Skeletal muscle satellite cell (primary cell): ENCODE measurements around the gene GRWD1.

ENCODE experiments used
- H3K27me3 ChIP-seq: 2 replicates; pipeline ENCODE4 v1.7.0; 2013; ENCODE audit warnings: low read length; ENCODE audit not compliant: control insufficient read depth, insufficient read depth
- H3K36me3 ChIP-seq: 2 replicates; pipeline ENCODE4 v1.7.0; 2013; ENCODE audit warnings: mild to moderate bottlenecking, control low read depth, low read length; ENCODE audit not compliant: insufficient read depth
- H3K4me1 ChIP-seq: 2 replicates; pipeline ENCODE4 v1.7.0; 2013; ENCODE audit warnings: low read length; ENCODE audit not compliant: control insufficient read depth, insufficient read depth
- H3K4me2 ChIP-seq: 2 replicates; pipeline ENCODE4 v1.7.0; 2013; ENCODE audit warnings: mild to moderate bottlenecking, low read length
- H3K4me3 ChIP-seq: 2 replicates; pipeline ENCODE4 v1.7.0; 2013; ENCODE audit warnings: low read length
- H3K9ac ChIP-seq: 2 replicates; pipeline ENCODE4 v1.7.0; 2013; ENCODE audit warnings: mild to moderate bottlenecking, low read depth, low read length, moderate library complexity
- H3K9me3 ChIP-seq: replicated peaks from 2 replicates; pipeline ENCODE4 v1.7.0; 2013; ENCODE audit warnings: mild to moderate bottlenecking, control low read depth, low read length

GRWD1 gene

DNA sequence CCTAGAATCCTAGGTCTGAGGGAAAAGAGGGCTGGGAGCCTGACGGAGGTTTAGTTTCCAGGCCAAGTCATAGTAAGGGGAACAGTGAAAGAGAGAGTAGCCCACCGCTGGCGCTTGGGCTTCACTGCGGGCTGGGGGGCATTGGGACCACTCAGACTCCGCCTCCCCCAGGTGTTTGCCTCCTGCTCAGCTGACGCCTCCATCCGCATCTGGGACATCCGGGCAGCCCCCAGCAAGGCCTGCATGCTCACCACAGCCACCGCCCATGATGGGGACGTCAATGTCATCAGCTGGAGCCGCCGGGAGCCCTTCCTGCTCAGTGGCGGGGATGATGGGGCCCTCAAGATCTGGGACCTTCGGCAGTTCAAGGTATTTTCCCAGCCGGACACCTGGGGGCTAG, 5.1 kb downstream of the GRWD1 start:
- Histone ChIP-seq H3K4me2 (no peak overlapping the region), H3K9ac (no peak overlapping the region), H3K9me3 (no peaks in the 10 kb centered on the region), H3K36me3 (peaks cover 66% of the 10 kb centered on the region), H3K4me3 (no peak overlapping the region), H3K27me3 (no peaks in the 10 kb centered on the region), H3K4me1 (peaks cover 4% of the 10 kb centered on the region)

DNA sequence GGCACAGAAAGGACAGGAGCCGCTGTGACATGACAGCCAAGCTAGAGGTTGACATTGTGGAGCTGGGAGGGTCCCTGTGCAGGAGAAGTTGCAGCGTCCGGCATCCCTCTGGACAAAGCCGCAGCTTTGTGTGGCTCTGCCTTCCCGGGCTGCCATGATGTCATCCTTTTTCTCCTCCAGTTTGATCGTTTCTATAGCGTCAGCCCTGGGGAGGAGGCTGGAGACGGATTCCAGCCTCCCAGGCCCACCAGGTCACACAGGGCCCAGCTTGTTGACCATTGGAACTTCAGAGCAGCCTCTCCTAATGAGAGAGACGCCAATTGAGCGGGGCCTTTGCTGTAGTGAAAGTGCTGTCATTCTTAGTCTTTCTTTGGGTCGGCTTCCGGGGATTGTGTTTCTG, 5.8 kb downstream of the GRWD1 start:
- Histone ChIP-seq H3K9me3 (no peaks in the 10 kb centered on the region), H3K4me1 (peaks cover under 1% of the 10 kb centered on the region), H3K36me3 (peaks cover 73% of the 10 kb centered on the region), H3K27me3 (no peaks in the 10 kb centered on the region), H3K4me3 (no peak overlapping the region), H3K4me2 (no peak overlapping the region), H3K9ac (no peak overlapping the region)

DNA sequence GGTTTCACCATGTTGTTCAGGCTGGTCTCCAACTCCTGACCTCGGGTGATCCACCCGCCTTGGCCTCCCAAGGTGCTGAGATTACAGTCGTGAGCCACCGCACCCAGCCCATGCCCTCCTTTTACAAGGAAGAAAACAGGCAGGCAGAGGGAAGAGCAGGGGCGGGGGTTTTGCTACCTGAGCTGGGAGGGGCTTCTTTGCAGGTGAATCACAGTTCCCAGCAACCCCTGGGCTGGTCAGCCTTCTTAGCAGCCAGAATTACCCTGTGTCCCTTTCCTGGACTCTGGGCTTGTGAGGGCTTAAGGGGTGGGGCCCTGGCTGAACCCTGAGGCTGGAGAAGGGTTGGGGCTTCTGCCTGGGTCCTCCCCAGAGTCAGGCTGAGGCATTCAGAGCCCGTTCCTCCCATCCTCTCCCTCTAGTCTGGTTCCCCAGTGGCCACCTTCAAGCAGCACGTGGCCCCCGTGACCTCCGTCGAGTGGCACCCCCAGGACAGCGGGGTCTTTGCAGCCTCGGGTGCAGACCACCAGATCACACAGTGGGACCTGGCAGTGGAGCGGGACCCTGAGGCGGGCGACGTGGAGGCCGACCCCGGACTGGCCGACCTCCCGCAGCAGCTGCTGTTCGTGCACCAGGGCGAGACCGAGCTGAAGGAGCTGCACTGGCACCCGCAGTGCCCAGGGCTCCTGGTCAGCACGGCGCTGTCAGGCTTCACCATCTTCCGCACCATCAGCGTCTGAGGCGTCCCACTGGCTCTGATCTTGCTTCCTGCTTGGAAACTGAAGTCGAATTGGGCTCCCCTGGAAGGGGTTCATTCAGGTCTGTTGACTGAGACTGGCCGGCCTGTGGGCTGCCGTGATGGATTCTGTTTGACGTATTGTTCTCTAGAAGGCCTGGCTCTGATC, 6.8 kb downstream of the GRWD1 start:
- Histone ChIP-seq H3K4me3 (no peak overlapping the region), H3K4me1 (no peaks in the 10 kb centered on the region), H3K9ac (no peak overlapping the region), H3K27me3 (no peaks in the 10 kb centered on the region), H3K36me3 (peaks cover 72% of the 10 kb centered on the region), H3K4me2 (no peak overlapping the region), H3K9me3 (no peaks in the 10 kb centered on the region)

DNA sequence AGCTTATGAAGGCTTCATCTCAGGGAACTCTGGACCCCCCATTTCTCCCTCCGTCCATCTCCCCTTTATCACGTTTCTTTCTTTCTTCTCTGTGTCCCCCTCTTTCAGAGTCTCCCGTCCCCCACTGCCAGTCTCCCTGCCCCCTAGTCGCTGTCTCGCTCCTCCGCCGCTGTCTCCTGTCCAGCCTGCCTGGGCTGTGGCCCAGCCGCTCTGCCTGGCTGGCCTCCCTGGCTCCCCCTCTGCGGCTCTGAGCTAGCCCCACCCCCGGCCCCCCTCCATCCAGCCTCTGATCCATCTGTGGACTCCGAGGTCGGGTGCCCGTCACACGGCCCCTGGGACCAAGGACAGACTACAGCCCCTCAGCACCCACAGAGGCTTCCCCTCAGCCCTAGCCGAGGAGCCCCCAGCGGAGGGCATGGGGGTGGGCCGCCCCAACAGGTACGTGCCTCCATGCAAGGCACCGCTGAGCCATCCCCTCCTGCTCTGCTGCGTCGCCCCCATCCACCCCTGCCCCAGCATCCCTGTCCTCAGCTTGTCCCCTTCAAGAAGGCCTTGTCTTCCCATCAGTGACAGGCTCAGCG, 8.5 kb downstream of the GRWD1 start:
- Histone ChIP-seq H3K4me1 (no peaks in the 10 kb centered on the region), H3K9ac (no peak overlapping the region), H3K4me3 (no peak overlapping the region), H3K9me3 (no peaks in the 10 kb centered on the region), H3K27me3 (no peaks in the 10 kb centered on the region), H3K4me2 (no peak overlapping the region), H3K36me3 (peaks cover 63% of the 10 kb centered on the region)

DNA sequence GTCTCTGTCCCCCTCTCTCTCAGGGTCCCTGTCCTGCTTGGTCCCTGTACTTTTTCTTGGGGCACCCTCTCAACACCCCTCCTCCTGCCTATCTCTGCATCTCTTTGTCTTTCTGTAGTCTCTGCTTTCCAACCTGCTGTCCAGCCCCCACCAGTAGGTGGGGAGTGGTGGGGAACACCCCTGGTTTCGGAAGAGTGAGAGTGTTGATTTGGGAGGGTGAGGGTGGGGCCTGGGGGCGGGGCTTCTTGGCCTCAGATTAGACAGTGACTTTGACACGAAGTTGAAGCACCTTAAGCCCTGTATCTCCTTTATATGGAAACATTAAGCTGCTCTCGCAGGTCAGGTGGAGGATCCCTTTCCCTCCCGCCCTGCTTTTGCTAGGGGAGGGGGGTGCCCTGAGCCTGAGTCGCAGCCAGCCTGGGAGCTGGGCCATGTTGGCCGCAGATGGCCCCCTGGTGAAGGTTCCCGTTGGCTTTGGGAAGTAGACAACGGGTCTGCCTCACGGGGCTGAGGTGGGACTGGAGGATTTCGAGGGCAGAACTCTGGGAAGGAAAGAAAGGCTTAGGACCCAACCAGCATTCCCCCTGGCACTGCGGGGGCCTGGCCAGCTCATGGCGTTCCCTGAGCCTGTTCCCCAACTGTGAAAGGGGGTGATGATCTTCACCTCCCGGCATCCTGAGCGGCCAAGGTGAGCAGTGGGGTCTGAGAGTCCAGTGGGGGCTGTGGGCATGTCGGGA, 9.6 kb downstream of the GRWD1 start, which contains the start of gene KCNJ14:
Gene KCNJ14 (plus strand): TSS at position 404 of the 737 bp plus-strand sequence. CDS start 6,151 bp downstream, outside the sequence.
- Histone ChIP-seq H3K4me3 (no peak within 1 kb of the TSS), H3K9me3 (no peaks in the 10 kb centered on the region), H3K9ac (no peak within 1 kb of the TSS), H3K4me1 (no peaks in the 10 kb centered on the region), H3K27me3 (no peaks in the 10 kb centered on the region), H3K36me3 (peaks cover 53% of the 10 kb centered on the region), H3K4me2 (no peak within 1 kb of the TSS)

DNA sequence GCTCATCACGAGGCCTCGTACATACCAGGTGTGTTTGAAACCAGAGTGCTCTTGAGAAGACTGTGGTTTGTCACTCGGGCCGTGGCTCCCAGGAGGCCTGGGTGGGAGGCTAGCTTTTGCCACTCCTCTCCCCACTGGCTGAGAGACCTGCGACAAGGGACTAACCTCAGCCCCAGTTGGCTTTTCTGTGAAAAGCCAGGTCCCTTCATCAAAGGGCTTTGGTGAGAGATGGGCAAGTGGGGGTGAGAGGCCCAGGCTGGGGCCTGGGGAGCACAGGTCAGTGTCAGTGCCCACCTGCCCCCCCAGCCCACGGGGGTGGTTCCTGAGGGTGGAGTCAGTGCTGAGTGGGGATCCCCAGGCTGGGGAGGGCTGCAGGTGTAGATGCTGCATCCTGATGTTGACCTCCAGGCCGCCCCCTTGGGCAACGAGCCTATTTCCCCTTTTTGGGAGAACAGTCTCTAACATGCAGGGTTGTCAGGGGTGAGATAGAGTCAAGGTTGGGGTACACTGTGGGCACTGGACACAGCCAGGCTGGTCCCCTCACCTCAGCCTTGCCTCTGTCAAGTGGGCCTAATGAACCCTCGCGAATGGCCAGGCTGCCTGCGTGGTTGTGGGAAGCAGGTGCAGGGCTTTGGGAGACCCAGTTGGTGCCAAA, 10.3 kb downstream of the GRWD1 start:
- H3K9ac ChIP-seq, result no peak overlapping the region

DNA sequence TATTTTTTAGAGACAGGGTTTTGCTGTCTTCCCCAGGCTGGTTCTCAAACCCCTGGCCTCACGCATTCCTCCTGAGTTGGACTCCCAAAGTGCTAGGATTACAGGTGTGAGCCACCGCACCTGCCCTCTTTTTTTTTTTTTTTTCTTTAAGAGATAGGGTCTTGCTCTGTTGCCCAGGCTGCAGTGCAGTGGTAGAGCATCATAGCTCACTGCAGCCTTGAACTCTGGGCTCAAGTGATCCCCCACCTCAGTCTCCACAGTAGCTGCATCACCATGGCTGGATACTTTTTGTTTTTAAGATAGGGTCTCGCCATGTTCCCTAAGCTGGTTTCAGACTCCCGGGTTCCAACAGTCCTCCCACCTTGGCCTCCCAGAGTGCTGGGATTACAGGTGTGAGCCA, 11.1 kb downstream of the GRWD1 start:
- Histone ChIP-seq H3K36me3 (peaks cover 42% of the 10 kb centered on the region), H3K27me3 (no peaks in the 10 kb centered on the region), H3K4me1 (no peaks in the 10 kb centered on the region), H3K9me3 (no peaks in the 10 kb centered on the region), H3K4me3 (no peak overlapping the region), H3K9ac (no peak overlapping the region), H3K4me2 (no peak overlapping the region)

More for the DNA sequence above, 10.3 kb downstream of the GRWD1 start:
- H3K4me2 ChIP-seq, result no peak overlapping the region
- no peak overlapping the region for H3K4me3 ChIP-seq
- no peaks in the 10 kb centered on the region for H3K9me3 ChIP-seq
- peaks cover 46% of the 10 kb centered on the region for H3K36me3 ChIP-seq
- H3K4me1 ChIP-seq, result no peaks in the 10 kb centered on the region
- no peaks in the 10 kb centered on the region for H3K27me3 ChIP-seq

DNA sequence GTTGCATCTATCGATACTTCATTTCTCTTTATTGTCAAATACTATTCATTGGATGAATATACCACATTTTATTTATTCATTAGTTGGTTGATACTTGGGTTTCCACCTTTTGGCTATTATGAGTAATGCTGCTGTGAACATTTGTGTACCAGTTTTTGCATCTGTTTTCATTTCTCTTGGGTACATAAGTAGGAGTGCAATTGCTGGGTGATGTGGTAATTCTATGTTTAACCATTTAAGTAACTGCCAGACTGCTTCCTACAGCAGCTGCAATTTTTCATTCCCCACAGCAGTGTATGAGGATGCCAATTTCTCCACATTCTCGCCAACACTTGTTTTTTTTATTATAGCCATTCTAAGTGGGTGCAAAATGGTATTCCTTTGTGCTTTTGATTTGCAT, 12.2 kb downstream of the GRWD1 start:
- H3K4me1 ChIP-seq, result no peaks in the 10 kb centered on the region

DNA sequence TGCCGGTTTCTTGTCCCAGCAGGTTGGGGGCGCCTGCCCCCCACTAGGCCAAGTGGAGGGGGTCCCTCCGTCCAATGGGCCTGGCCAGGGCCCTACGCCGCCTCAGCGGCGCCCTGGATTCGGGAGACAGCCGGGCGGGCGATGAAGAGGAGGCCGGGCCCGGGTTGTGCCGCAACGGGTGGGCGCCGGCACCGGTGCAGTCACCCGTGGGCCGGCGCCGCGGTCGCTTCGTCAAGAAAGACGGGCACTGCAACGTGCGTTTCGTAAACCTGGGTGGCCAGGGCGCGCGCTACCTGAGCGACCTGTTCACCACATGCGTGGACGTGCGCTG, 15.8 kb downstream of the GRWD1 start:
- Histone ChIP-seq H3K36me3 (peaks cover 20% of the 10 kb centered on the region), H3K27me3 (no peaks in the 10 kb centered on the region), H3K9ac (no peak overlapping the region), H3K9me3 (no peaks in the 10 kb centered on the region), H3K4me2 (no peak overlapping the region), H3K4me3 (no peak overlapping the region), H3K4me1 (peaks cover 4% of the 10 kb centered on the region)

More for the DNA sequence above, 12.2 kb downstream of the GRWD1 start:
- no peaks in the 10 kb centered on the region for H3K27me3 ChIP-seq
- H3K9ac ChIP-seq, result no peak overlapping the region
- H3K36me3 ChIP-seq, result peaks cover 41% of the 10 kb centered on the region
- H3K9me3 ChIP-seq, result no peaks in the 10 kb centered on the region
- H3K4me3 ChIP-seq, result no peak overlapping the region
- H3K4me2 ChIP-seq, result no peak overlapping the region

DNA sequence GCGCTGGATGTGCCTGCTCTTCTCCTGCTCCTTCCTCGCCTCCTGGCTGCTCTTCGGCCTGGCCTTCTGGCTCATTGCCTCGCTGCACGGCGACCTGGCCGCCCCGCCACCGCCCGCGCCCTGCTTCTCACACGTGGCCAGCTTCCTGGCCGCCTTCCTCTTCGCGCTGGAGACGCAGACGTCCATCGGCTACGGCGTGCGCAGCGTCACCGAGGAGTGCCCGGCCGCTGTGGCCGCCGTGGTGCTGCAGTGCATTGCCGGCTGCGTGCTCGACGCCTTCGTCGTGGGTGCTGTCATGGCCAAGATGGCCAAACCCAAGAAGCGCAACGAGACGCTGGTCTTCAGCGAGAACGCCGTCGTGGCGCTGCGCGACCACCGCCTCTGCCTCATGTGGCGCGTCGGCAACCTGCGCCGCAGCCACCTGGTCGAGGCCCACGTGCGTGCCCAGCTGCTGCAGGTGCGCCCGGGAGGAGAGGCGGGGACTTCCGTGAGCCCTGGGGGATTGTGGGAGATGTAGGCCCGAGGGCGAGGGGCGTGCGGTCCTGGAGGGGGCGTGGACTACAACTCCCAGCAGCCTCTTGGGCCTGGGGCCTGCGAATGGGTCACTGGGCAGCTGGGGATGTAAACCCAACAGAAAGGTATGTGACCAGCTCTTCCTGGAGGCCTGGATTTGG, 16.3 kb downstream of the GRWD1 start:
- Histone ChIP-seq H3K9ac (no peak overlapping the region), H3K4me2 (no peak overlapping the region), H3K27me3 (no peaks in the 10 kb centered on the region)

DNA sequence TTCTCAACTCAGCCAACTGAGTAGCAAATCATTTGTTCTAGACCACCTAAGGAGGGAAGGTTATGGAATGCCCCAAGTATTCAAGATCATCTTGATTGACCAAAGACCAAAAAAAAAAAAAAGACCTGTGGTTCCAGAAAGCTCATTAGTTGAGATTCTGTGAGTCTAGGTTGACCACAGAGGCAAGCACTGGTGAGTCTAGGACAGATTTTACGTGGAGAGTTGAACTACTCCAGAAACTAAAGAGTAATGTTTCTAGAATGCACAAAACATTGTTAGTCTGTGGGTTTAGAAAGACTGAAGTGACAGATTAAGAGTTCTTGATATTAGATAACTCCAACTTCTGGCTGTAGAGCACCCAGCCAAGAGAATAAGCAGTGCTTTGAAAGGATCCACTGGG, 19.4 kb downstream of the GRWD1 start:
- no peak overlapping the region for H3K9ac ChIP-seq

More for the DNA sequence above, 16.3 kb downstream of the GRWD1 start:
- H3K9me3 ChIP-seq, result no peaks in the 10 kb centered on the region
- H3K36me3 ChIP-seq, result peaks cover 20% of the 10 kb centered on the region
- peaks cover 7% of the 10 kb centered on the region for H3K4me1 ChIP-seq
- H3K4me3 ChIP-seq, result no peak overlapping the region

More for the DNA sequence above, 19.4 kb downstream of the GRWD1 start:
- Histone ChIP-seq H3K36me3 (peaks cover 11% of the 10 kb centered on the region), H3K9me3 (no peaks in the 10 kb centered on the region), H3K4me2 (no peak overlapping the region), H3K27me3 (no peaks in the 10 kb centered on the region), H3K4me3 (no peak overlapping the region), H3K4me1 (peaks cover 17% of the 10 kb centered on the region)
